ENCODE measurements around the gene IL9.
"Not testable (repeated sequence)": the region's sequence is repeated elsewhere in the genome, so short reads cannot be mapped to it uniquely, and the experiment has no call there.

IL9 gene

DNA sequence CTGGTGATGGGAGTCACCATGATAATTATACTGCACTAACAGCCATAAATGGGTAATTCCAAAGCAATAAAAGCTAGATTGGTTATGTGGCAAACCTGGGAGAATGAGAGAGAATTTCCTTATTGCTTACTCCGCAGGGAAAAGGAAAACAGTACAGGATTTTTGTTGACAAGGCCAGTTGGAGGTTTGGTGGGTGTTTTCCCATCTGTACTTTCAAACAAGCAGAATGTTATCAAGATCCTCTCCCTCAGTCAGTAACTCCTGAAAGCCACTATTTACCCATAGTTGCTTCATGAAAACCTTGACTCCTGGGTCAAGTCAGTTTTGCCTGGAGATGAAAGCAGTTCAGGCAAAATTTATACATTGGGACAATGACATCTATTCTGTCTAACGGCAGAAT lies 26.4 kb downstream of the IL9 start:
- no peaks in the 10 kb centered on the region for H3K4me1 Mint-ChIP-seq
- H3K4me3 Mint-ChIP-seq: no peak overlapping the region
- DNase-seq (no peak), ATAC-seq (no peak)
- H3K36me3 Mint-ChIP-seq (ENCODE audit: low read depth): no peaks in the 10 kb centered on the region
- H3K27me3 Mint-ChIP-seq: no peaks in the 10 kb centered on the region
- no peak overlapping the region for H3K27ac Mint-ChIP-seq
- H3K9me3 Mint-ChIP-seq: no peaks in the 10 kb centered on the region

DNA sequence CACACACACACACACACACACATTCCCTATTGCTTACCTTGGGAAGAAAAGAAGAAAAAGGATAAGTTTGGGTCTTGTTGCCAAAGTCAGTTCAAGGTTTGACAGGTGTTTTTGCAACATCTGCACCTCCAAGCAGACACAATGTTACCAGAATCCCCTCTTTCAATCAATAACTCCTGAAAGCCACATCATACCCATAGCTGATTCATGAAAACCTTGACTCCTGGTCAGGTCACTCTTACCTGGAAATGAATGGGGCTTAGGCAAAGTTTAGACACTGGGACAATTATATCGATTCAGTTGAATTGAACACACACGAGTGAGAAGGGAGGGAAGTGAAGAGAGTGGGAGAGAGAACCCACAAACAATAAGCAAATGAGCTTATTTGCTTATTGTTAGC lies 27.0 kb downstream of the IL9 start:
- Mint-ChIP-seq H3K36me3 (ENCODE audit: low read depth) (no peaks in the 10 kb centered on the region), H3K27me3 (no peaks in the 10 kb centered on the region), H3K4me1 (no peaks in the 10 kb centered on the region), H3K4me3 (no peak overlapping the region), H3K27ac (no peak overlapping the region), H3K9me3 (no peaks in the 10 kb centered on the region)
- DNase-seq (no peak), ATAC-seq (no peak)

DNA sequence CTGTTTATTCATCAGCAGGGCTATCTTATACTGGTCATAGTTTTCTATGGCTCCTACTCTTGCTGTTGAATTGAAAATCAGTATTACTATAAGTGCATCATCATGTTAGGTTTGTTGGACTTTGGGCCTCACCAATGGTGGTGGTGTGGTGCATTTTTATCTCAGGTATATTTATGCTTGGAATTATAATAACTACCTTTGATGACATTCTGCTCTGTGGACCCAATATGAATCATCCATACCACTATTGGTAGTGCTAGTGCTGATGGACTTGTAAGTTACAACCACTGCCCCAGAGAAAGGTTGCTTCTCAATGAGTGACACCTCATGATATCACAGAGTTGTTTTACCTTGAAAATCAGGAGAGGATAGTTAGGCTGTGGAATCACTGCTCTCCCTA lies 28.0 kb downstream of the IL9 start:
- Mint-ChIP-seq H3K27ac (no peak overlapping the region), H3K4me1 (no peaks in the 10 kb centered on the region), H3K27me3 (no peaks in the 10 kb centered on the region), H3K9me3 (no peaks in the 10 kb centered on the region), H3K4me3 (no peak overlapping the region), H3K36me3 (ENCODE audit: low read depth) (no peaks in the 10 kb centered on the region)
- ATAC-seq (no peak), DNase-seq (no peak)

DNA sequence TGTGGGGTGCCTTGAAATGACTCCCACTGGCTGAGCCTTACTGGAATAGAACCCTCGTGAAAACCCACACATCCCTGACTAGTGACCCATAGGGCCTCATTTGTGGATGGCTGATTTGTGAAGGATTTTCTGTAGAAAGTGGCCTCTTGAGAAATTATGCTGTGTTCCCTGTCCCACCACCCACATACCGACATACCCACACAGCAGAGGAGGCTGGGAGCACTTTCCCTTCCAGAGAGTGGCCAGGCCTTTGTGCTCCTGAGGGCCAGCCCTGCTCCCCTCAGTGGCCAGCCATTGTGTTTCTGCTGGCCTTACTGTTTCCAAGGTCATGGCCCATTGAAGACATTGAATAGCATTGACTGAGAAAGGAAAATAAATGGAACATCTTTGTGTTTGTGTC lies 29.6 kb downstream of the IL9 start:
- Mint-ChIP-seq H3K9me3 (no peaks in the 10 kb centered on the region), H3K27ac (no peak overlapping the region), H3K27me3 (no peaks in the 10 kb centered on the region), H3K36me3 (ENCODE audit: low read depth) (no peaks in the 10 kb centered on the region), H3K4me1 (no peaks in the 10 kb centered on the region), H3K4me3 (no peak overlapping the region)
- DNase-seq (no peak), ATAC-seq (no peak)

DNA sequence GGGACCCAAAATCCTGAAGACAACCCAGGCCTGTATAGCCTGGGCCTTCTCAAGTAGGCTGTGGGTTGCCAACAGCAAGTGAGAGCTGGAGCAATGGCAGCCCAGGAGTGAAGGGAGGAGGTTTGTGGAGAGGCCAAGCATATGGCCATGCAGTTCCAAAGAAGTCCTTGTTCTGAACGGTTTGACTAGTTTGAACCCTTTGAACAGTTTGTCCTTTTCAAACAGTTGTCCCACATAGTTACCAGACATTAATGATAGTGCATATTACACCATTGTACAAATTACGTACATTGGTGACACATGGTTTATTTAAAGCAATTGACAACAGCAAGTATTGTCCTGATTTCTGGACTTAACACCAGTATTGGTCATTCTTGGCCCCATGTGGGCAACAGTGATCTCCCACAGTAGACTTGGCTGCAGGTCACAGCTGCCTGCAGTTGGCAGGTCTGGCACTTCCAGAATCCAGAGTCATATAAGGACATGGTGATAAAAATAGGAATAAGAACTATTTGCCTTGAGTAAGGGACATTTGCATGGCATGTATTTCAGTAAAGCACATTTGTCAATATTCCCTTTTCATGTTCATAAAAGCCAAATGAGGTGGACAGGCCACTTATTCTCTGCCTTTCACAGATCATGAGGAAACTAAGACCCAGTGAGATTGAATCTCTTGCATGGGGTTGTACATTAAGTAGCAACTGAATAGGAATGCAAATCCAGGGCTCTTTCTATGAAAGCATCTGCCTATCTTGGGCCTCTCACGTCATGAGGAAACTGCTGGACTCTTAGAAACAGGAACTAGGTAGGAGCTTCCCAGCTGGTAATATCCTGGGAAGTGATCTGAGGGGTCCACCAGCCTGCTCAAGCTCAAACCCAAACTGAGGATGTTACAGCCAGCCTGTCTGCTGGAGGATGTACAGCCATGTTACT lies 30.9 kb downstream of the IL9 start:
- Mint-ChIP-seq H3K4me1 (no peaks in the 10 kb centered on the region), H3K36me3 (ENCODE audit: low read depth) (no peaks in the 10 kb centered on the region), H3K4me3 (no peak overlapping the region), H3K9me3 (no peaks in the 10 kb centered on the region), H3K27ac (no peak overlapping the region), H3K27me3 (peaks cover 2% of the 10 kb centered on the region)
- ATAC-seq (no peak), DNase-seq (no peak)

DNA sequence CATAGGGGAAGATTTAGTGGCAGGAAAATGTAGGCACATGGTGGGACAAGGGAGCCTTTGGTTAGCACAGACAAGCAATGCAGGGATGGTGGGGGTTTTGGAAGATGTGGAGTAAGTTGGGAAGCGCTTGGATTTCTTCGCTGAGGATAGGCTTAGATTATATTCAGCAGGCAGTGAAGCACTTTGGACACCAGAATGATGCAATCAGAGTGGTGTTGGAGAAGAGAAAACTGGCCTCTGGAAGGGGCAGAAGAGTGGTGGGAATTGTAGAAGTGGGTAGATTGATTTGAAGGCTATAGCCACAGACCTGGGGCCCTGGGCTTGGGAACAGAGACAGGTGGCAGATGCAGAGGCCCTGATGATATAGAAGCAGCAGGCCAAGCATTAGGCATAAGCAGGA lies 32.9 kb downstream of the IL9 start:
- H3K27ac Mint-ChIP-seq: no peak overlapping the region
- H3K36me3 Mint-ChIP-seq (ENCODE audit: low read depth): no peaks in the 10 kb centered on the region
- H3K4me3 Mint-ChIP-seq: no peak overlapping the region
- H3K4me1 Mint-ChIP-seq: no peaks in the 10 kb centered on the region
- H3K27me3 Mint-ChIP-seq: peaks cover 2% of the 10 kb centered on the region
- H3K9me3 Mint-ChIP-seq: no peaks in the 10 kb centered on the region
- ATAC-seq (no peak), DNase-seq (no peak)

DNA sequence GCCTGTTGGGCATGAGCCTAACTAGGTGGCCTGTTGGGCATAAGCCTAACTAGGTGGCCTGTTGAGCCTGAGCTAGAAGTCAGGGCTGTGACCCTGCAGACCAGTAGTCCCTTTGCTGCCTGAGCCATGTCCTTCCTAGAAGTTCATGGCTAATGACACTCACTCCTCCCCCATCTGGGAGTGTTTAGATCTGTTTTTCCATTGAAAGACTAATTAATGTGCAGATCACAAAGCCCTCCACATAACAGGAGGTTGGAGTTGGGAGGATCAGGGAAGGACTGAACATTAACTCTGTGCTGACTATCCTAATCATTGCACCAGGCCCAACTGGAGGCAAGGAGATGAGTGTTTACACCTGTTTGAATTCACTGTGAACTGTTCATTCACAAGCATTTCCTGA lies 33.6 kb downstream of the IL9 start:
- Mint-ChIP-seq H3K4me3 (no peak overlapping the region), H3K36me3 (ENCODE audit: low read depth) (no peaks in the 10 kb centered on the region), H3K4me1 (no peaks in the 10 kb centered on the region), H3K27me3 (peaks cover 4% of the 10 kb centered on the region), H3K27ac (no peak overlapping the region), H3K9me3 (no peaks in the 10 kb centered on the region)
- no peak for DNase-seq
- ATAC-seq: no peak

DNA sequence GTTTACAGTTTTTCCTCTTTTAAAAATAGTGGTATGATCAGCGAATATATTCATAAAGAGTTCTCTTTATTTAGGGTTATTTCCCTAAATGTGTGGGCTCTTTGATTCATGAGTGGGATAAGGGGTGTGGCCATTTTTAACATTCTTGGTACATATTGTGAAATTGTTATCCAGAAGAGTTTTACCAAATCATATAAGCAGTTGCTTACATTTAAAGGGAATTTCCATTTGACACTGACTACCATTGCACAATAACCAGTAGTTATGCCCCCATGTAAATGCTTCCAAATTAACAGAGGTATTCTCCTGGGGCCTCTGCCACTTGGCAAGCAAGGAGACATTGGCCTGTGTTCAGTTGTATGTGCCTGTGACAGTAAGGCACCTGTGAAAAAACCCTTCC lies 34.0 kb downstream of the IL9 start:
- no peak overlapping the region for H3K27ac Mint-ChIP-seq
- H3K27me3 Mint-ChIP-seq: peaks cover 4% of the 10 kb centered on the region
- H3K36me3 Mint-ChIP-seq (ENCODE audit: low read depth): no peaks in the 10 kb centered on the region
- no peaks in the 10 kb centered on the region for H3K4me1 Mint-ChIP-seq
- H3K4me3 Mint-ChIP-seq: no peak overlapping the region
- no peak for ATAC-seq
- H3K9me3 Mint-ChIP-seq: no peaks in the 10 kb centered on the region
- DNase-seq: no peak

DNA sequence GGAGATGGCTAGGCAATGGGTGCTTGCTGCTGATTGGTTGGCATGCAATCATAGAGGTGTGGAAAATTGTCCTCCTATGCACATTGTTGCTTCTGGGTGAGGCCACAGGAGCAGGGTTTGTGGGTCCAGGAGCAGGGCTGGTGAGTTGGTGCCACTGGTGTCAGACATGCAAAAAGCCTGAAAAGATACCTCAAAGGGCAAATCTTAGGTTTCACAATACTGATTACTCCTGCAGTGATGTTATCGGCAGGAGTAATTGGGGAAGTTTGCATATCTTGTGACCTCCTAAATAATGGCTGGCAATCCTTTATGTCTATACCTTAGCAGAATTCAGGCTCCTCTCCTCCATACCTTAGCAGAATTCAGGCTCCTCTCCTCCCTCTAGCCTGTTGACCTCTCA lies 36.0 kb downstream of the IL9 start:
- peaks cover 4% of the 10 kb centered on the region for H3K27me3 Mint-ChIP-seq
- DNase-seq: no peak
- no peaks in the 10 kb centered on the region for H3K36me3 Mint-ChIP-seq (ENCODE audit: low read depth)
- H3K4me3 Mint-ChIP-seq: no peak overlapping the region
- H3K27ac Mint-ChIP-seq: no peak overlapping the region
- H3K4me1 Mint-ChIP-seq: no peaks in the 10 kb centered on the region
- ATAC-seq: no peak
- H3K9me3 Mint-ChIP-seq: no peaks in the 10 kb centered on the region

DNA sequence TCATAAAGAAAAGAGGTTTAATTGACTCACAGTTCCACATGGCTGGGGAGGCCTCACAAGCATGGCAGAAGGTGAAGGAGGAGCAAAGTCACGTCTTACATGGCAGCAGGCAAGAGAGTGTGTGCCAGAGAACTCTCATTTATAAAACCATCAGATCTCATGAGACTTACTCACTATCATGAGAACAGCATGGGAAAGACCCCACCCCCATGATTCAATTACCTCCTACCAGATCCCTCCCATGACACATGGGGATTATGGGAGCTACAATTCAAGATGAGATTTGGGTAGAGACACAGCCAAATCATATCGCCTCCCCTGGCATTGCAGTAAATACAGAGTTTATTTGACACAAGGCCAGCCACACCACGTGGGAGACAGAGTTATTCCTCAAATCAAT lies 36.5 kb downstream of the IL9 start:
- not testable (repeated sequence) for DNase-seq; H3K4me1 Mint-ChIP-seq; H3K36me3 Mint-ChIP-seq (ENCODE audit: low read depth); H3K27me3 Mint-ChIP-seq; H3K4me3 Mint-ChIP-seq; H3K9me3 Mint-ChIP-seq; ATAC-seq; H3K27ac Mint-ChIP-seq

DNA sequence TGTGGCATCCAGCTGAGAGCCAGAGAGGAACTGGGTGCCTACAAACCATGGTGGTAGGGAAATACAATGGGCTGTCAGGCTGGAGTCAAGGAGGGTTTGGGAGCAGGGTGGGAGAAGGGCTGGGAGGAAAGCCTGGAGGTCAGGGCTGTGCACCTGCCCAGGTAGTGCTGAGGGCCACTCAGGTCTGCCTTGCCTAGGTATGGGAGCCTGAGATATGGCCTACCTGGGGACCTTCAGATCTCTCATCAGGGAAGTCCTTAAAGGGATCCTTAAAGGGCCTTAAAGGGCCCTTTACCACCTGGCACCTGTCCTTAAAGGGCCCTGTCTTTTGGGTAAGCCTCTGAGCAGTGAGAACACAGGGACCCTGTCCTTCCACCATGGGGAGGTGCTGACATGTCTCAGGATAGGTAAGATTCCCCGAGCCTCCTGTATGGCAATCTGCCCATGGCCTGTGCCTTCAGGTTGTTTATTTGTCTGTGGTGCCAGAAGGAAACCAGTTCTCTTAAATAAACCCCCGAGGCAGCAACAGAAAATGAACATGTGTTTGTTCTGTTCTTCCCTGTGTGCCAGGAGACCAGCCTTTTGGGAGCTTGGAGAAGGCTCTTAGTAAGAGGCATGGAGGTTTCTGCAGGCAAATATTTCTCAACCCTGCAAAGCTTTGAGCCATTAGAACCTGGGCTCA lies 37.9 kb downstream of the IL9 start:
- ATAC-seq: no peak
- DNase-seq: no peak
- no peaks in the 10 kb centered on the region for H3K4me1 Mint-ChIP-seq
- peaks cover 4% of the 10 kb centered on the region for H3K27me3 Mint-ChIP-seq
- H3K36me3 Mint-ChIP-seq (ENCODE audit: low read depth): no peaks in the 10 kb centered on the region
- H3K9me3 Mint-ChIP-seq: no peaks in the 10 kb centered on the region
- H3K27ac Mint-ChIP-seq: no peak overlapping the region
- H3K4me3 Mint-ChIP-seq: no peak overlapping the region

DNA sequence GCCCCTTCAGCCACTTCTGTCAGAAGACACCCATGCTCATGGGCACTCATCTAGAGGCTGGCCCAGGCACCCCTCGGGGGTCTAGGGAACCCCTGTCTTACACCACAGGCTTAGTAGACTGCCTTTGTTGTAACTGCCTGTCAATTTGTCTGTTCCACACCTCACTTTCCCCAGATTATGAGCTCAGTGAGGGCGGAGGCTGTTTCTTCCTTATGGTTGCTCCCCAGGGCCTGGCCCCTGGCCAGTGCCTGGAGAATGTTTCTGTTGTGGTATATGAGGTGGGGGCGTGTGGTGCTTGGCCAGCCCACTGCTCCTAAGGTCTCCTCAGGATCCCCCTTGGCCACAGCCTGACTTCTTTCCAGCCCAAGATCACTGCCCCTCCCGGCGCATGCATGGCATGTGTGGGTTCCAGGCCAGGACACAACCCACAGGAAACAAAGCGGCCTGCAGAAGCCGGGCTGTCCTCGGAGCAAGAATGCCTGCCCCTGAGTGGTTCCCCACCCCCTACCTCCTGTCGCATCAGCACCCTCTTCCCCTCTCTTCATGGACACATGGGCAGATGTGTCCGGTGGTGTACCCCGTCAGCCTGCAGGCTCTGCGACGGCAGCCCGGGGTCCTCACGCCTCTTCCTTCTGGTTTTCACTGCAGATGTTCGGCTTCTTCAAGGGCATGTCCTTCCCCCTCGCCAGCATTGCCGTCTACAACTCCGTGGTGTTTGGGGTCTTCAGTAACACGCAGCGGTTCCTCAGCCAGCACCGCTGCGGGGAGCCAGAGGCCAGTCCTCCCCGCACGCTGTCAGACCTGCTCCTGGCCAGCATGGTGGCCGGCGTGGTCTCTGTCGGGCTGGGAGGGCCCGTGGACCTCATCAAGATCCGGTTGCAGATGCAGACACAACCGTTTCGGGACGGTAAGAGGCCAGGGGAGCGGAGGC lies 43.5 kb downstream of the IL9 start:
- H3K4me1 Mint-ChIP-seq: no peaks in the 10 kb centered on the region
- no peak for ATAC-seq
- H3K27me3 Mint-ChIP-seq: no peaks in the 10 kb centered on the region
- no peak overlapping the region for H3K27ac Mint-ChIP-seq
- H3K9me3 Mint-ChIP-seq: no peaks in the 10 kb centered on the region
- H3K4me3 Mint-ChIP-seq: no peak overlapping the region
- no peaks in the 10 kb centered on the region for H3K36me3 Mint-ChIP-seq (ENCODE audit: low read depth)
- no peak for DNase-seq

DNA sequence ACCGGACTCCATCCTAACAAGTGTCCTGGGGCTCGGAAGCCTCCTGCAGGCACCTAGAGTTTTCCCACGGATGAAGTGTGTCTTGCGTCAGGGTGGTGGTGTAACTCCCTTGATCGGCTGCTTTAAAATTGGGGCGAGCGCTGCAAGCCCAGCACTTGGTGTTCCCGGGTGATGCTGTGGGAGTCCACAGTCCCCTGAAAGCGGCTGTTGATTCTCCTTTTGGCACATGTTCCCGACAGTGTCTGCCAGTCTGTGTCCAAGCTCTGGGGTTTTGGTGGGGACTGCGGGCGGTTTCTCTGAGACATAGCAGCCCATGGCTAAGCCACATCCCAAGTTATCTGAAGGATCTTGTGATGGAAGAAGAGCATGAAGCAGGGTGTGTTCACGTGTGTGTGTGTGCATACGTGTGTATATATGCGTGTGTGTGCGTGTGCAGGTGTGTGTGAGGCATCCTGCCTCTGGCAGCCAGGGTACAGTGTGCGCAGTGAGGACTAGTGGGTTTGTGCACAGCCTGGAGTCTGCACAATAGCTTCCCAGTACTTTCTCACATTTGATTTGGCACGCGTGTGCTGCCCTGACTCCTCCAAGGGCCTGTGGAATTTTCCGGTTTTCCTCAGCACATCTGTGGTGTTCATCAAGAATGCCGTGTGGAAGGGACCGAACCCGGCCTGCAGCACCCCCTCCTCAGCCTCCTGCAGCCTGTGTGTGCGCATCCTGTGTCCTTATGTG lies 44.3 kb downstream of the IL9 start:
- no peaks in the 10 kb centered on the region for H3K36me3 Mint-ChIP-seq (ENCODE audit: low read depth)

DNA sequence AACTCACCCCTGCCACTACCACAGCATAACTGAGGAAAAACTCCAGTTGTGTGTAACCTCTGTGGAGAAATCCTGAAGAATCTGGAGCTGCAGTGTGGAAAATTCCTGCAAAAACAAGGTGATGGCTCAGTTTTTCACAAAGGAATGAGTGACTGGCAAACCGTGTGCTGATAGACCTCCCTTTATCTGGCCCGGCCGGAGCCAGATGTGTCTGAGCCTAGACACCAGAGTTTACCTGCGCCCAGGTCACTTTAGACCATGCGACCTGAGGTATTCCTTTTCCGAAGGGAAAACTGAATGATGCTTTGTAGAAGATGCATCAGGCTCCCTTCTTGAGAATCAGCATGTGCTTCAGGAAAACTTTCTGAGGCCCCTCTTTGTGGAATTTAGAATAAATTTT lies 45.0 kb downstream of the IL9 start:
- Mint-ChIP-seq H3K4me1 (no peaks in the 10 kb centered on the region), H3K36me3 (ENCODE audit: low read depth) (no peaks in the 10 kb centered on the region), H3K27me3 (no peaks in the 10 kb centered on the region), H3K27ac (no peak overlapping the region), H3K9me3 (no peaks in the 10 kb centered on the region), H3K4me3 (no peak overlapping the region)
- no peak for ATAC-seq
- DNase-seq: no peak

More for the DNA sequence above, 44.3 kb downstream of the IL9 start:
- Mint-ChIP-seq H3K9me3 (no peaks in the 10 kb centered on the region), H3K4me1 (no peaks in the 10 kb centered on the region), H3K27me3 (no peaks in the 10 kb centered on the region), H3K4me3 (no peak overlapping the region), H3K27ac (no peak overlapping the region)
- DNase-seq (no peak), ATAC-seq (no peak)

All from activated naive CD8-positive, alpha-beta T cell treated with anti-CD3 and anti-CD28 coated beads, Interleukin-2, amount 50 U/mL, for 24 hours (primary cell).